Peyer's patch (tissue), 4 donors: ENCODE results near the gene NTMT2.

Experiments used
- CTCF ChIP-seq, 6 experiments: fragments of 450-650 bp in 4 of 6; fragments of 200-600 bp in 2 of 6; sonication (generic) in 1 of 6; IDR thresholded peaks; one replicate each; pipeline ENCODE4 v1.5.1; 2017 to 2019; ENCODE audit warnings: antibody characterized with exemption in 6 of 6, mild to moderate bottlenecking in 3 of 6, moderate library complexity in 1 of 6
- POLR2A ChIP-seq, 2 donors: fragments of 450-650 bp; IDR thresholded peaks; one replicate each; pipeline ENCODE4 v1.5.1; 2017; ENCODE audit warnings: antibody characterized with exemption in 2 of 2, mild to moderate bottlenecking in 2 of 2, moderate library complexity in 2 of 2

- TF ChIP-seq CTCF (IDR thresholded peaks at IDR 0.05) (no peak), POLR2A (IDR thresholded peaks at IDR 0.05) (no peak)
Measured at GRCh38 chr1:170122366-170122765, 23.4 kb upstream of the NTMT2 start.
